Measurements from ENCODE around the gene CNN2.

CNN2 gene

DNA sequence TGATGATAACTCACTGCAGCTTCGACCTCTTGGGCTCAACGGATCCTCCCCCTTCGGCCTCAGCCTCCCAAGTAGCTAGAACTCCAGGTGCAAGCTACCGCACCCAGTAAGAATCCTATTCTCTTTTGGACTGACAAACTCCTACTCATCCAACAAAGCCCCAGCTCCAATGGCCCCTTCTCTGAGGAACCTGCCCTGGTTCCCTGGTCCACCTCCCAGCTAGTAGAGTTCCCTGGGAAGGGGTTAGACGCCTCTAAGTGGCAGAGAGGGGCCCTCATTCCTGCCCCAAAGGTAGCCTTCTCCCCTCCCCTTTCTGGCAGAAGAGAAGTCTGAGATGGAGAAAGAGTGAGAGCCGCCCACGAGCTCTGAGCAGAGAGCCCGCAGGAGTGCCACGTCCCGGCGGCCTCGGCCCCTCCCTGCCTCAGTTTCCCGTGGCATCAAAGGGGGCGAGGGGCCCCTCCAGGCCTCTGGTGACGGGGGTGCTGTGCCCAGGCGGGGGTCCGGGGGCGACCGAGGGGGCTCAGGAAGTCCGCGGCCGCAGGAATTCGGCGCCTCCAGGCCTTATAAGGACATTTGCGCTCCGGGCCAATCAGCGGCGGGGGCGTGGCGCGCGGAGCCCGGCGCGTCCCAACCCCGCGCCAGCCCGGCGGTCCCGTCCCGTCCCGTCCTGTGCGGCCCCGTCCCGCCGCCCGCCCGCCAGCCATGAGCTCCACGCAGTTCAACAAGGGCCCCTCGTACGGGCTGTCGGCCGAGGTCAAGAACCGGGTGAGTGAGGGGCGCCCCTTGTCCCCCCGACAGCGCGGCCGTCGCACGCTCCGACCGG lies at the start of gene CNN2:
Gene CNN2, plus strand, starts transcription at position 649 of the 823 bp plus-strand sequence. Its CDS starts 54 bp downstream, at position 703.
- no peaks in the 10 kb centered on the region for H3K27me3 ChIP-seq (ENCODE audit: insufficient read depth, low read length)
- H3K9me3 ChIP-seq (ENCODE audit: low read length), result no peaks in the 10 kb centered on the region

DNA sequence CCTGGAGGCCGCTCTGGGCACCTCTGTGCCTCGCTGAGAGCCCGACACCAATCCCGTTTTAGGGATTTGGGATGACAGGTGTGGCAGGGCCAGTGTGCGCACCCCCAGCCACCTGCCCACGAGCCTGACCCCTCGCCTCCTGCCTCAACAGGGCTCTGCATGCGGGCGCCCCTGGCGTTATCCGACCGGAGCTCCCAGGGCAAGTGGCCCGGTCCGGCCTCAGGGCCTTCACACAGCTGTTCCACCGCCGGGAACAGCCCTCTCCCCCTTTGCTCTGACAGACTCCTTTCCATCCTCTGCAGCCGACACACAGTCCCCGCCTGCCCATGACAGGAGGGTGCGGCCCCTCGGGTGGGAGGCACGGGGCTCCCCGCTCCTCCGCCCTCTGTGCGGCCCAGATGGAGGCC lies 49.3 kb upstream of the CNN2 start:
- Histone ChIP-seq H2AFZ (ENCODE audit: low read depth, low read length) (no peak overlapping the region), H3K9me3 (ENCODE audit: low read length) (peaks cover 2% of the 10 kb centered on the region), H3K27me3 (ENCODE audit: insufficient read depth, low read length) (no peaks in the 10 kb centered on the region), H3K4me3 (ENCODE audit: low read length) (no peak overlapping the region), H3K36me3 (ENCODE audit: insufficient read depth, low read length) (peaks cover 6% of the 10 kb centered on the region), H3K4me1 (ENCODE audit: insufficient read depth, low read length) (peaks cover 16% of the 10 kb centered on the region)

More for the DNA sequence above, at the start of gene CNN2:
- H3K36me3 ChIP-seq (ENCODE audit: insufficient read depth, low read length), result peaks cover 9% of the 10 kb centered on the region
- peak within 1 kb of the TSS; percentile 49 for H2AFZ ChIP-seq (ENCODE audit: low read depth, low read length)
- H3K4me1 ChIP-seq (ENCODE audit: insufficient read depth, low read length), result peaks cover 16% of the 10 kb centered on the region
- H3K4me3 ChIP-seq (ENCODE audit: low read length), result peak within 1 kb of the TSS; percentile 90

DNA sequence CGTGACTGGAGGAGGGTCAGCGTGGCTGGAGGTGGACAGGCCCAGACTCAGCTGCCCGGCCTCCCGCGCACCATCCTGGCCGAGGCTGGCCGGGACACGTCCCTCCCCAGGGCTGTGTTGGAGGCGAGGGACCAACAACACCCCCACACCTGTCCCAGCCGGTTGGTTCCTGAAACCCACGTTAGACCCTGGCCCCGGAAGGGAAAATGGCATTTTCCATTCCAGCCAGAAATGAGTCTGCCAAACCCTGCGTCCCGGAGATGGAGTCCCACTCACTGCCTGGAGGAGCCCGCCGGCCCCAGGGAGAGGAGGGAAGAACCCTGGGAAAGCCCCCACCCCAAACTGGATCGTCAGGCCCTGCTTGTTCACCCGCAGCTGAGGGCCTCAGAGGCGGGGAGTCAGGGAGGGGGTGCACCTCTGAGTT lies 47.1 kb upstream of the CNN2 start:
- no peaks in the 10 kb centered on the region for H3K9me3 ChIP-seq (ENCODE audit: low read length)
- no peak overlapping the region for H2AFZ ChIP-seq (ENCODE audit: low read depth, low read length)
- no peaks in the 10 kb centered on the region for H3K27me3 ChIP-seq (ENCODE audit: insufficient read depth, low read length)
- peaks cover 19% of the 10 kb centered on the region for H3K4me1 ChIP-seq (ENCODE audit: insufficient read depth, low read length)
- no peaks in the 10 kb centered on the region for H3K36me3 ChIP-seq (ENCODE audit: insufficient read depth, low read length)
- H3K4me3 ChIP-seq (ENCODE audit: low read length), result no peak overlapping the region

DNA sequence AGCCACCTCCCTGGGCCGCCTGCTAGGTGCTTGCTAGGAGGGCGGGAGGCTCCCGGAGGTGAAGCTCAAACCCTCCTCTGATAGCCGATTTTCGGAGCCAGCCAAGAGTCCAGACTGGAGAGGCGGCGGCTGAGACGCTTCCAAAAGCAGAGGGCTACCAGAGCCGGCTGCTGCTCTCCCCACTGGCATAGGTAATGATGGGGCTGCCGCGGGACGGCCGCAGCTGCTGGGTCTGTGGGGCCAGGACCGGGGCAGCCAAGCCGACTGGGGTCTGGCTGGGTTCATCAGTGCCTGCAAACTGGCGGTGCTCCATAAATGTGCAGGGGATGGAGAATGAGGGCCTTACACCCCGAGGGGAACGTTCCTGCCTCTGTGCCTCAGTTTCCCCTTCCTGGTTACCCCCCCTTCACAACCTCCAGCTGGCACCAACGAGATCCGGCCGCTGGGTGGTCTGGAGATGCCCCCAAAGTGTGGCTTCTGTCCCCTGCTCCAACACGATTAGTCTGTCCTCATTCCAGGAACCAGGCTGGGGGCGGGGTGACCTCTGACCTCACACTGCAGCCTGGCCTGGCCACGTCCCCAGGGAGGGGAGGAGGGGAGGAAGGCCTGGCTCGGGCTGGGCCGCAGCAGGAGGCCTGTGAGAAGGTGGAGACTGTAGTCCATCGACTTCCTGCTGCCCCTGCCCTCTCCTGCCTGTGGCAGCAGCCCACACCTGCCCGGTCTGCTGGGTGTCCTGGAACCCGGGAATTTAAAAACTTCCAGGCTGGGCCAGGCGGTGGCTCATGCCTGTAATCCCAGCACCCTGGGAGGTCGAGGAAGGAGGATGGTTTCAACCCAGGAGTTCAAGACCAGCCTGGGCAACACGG lies 46.0 kb upstream of the CNN2 start:
- Histone ChIP-seq H3K9me3 (ENCODE audit: low read length) (no peaks in the 10 kb centered on the region), H3K4me3 (ENCODE audit: low read length) (peak overlapping the region; percentile 2)

DNA sequence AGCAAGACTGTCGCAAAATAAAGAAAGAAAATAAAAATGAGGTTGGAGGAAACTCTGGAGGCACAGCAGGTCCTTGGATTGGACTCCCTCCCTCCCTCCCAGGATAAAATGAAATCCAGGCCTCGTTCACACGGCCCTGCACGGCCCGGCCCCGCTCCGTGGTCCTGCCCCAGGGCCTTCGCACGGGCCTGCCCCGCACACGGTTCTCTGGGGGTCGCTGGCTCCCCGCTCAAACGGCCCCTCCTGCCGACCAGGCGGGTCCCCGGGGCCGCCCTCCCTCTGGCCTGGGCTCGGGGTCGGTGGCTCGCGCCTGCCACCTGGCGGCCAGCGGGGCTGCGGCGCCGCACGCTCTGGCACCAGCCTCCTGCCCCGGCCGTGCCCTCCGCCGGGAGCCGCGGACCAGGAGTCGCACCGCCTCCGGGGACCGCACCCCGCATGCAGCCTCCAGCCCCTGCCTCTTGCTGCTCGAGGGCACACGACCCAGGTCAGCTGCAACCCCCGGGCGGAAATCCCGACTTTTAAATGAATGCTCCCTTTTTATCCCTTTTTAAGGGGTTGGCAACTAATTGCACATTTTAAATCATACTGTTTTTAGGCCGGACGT lies 43.7 kb upstream of the CNN2 start:
- H3K9me3 ChIP-seq (ENCODE audit: low read length), result no peaks in the 10 kb centered on the region
- H3K4me3 ChIP-seq (ENCODE audit: low read length), result peak overlapping the region; percentile 3
- no peak overlapping the region for H2AFZ ChIP-seq (ENCODE audit: low read depth, low read length)
- H3K27me3 ChIP-seq (ENCODE audit: insufficient read depth, low read length), result no peaks in the 10 kb centered on the region
- H3K4me1 ChIP-seq (ENCODE audit: insufficient read depth, low read length), result peaks cover 23% of the 10 kb centered on the region
- H3K36me3 ChIP-seq (ENCODE audit: insufficient read depth, low read length), result peaks cover 17% of the 10 kb centered on the region

More for the DNA sequence above, 46.0 kb upstream of the CNN2 start:
- no peaks in the 10 kb centered on the region for H3K36me3 ChIP-seq (ENCODE audit: insufficient read depth, low read length)
- no peak overlapping the region for H2AFZ ChIP-seq (ENCODE audit: low read depth, low read length)
- no peaks in the 10 kb centered on the region for H3K27me3 ChIP-seq (ENCODE audit: insufficient read depth, low read length)
- peaks cover 23% of the 10 kb centered on the region for H3K4me1 ChIP-seq (ENCODE audit: insufficient read depth, low read length)

DNA sequence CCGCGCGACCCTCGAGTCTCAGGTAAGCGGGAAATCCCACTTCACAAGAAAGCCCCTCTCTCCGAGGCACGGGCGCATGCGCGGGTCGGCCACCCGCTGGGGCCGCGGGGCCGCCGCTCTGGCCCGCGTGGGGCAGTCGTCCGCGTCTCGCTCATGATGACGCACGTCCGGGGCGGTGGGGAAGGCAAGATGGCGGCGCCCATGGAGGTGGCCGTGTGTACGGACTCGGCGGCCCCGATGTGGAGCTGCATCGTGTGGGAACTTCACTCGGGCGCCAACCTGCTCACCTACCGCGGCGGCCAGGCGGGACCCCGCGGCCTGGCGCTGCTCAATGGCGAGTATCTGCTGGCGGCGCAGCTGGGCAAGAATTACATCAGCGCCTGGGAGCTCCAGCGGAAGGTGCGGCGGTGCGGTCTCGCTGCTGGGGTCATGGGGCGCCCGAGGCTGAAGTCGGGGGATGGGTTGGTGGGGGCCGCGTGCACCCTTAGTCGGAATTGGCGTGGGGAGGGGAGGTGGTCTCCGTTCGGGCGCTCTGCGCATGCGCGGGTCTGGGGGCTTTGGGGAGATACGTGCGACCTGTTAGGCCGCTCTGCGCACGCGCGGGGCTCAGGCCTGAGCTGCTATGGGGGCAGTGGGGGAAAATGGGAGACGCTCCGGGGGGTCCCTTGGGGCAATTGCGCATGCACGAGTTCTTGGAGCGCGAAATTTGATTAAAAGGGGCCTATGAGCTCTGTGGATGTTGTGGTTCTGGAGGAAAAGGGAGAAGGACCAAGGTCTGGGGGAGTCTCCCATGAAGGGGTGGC lies 42.0 kb upstream of the CNN2 start, which contains the start of gene WDR18:
Gene WDR18, plus strand, starts transcription at position 181 of the 803 bp plus-strand sequence. Its CDS starts 9 bp downstream, at position 190.
- H3K9me3 ChIP-seq (ENCODE audit: low read length), result no peaks in the 10 kb centered on the region
- H3K36me3 ChIP-seq (ENCODE audit: insufficient read depth, low read length), result peaks cover 27% of the 10 kb centered on the region
- H3K27me3 ChIP-seq (ENCODE audit: insufficient read depth, low read length), result no peaks in the 10 kb centered on the region
- H3K4me3 ChIP-seq (ENCODE audit: low read length), result peak within 1 kb of the TSS; percentile 84
- peak within 1 kb of the TSS; percentile 28 for H2AFZ ChIP-seq (ENCODE audit: low read depth, low read length)
- peaks cover 19% of the 10 kb centered on the region for H3K4me1 ChIP-seq (ENCODE audit: insufficient read depth, low read length)

DNA sequence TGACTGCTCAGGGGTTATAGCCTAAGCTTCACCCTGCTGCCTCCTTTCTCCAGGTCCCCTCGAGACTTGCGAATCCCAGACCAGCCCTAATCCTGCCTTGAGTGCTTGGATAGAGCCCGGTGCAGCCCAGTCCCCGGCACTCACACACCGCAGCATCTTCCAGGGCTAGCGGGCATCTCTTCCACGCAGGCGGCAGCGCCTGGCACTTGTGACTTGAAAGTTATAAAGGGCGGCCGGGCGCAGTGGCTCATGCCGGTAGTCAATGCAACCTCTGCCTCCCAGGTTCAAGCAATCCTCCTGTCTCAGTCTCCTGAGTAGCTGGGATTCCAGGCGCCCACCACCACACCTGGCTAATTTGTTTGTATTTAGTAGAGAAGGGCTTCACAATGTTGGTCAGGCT lies 40.3 kb upstream of the CNN2 start:
- Histone ChIP-seq H2AFZ (ENCODE audit: low read depth, low read length) (no peak overlapping the region), H3K27me3 (ENCODE audit: insufficient read depth, low read length) (no peaks in the 10 kb centered on the region), H3K36me3 (ENCODE audit: insufficient read depth, low read length) (peaks cover 44% of the 10 kb centered on the region), H3K4me3 (ENCODE audit: low read length) (no peak overlapping the region), H3K4me1 (ENCODE audit: insufficient read depth, low read length) (peaks cover 7% of the 10 kb centered on the region), H3K9me3 (ENCODE audit: low read length) (peaks cover 4% of the 10 kb centered on the region)

DNA sequence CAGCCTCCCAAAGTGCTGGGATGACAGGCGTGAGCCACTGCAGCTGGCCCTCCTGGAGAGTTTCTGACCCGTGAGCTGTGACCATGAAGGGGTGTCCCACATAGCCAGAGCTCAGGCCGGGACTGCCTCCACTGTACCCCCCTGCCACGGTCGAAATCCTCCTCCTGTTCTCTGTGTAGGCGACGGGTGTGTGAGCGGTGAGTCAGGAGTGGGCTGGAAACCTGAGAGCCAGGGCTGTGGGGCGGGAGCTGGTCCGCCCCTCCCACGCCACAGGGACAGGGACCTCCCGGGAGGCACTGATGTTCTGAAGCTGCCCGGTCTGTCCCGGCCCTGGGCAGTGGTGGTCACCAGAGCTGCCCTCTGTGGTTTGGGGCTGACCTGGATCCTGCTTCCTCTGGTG lies 38.3 kb upstream of the CNN2 start:
- H3K4me1 ChIP-seq (ENCODE audit: insufficient read depth, low read length), result peaks cover 7% of the 10 kb centered on the region
- H2AFZ ChIP-seq (ENCODE audit: low read depth, low read length), result no peak overlapping the region
- peaks cover 5% of the 10 kb centered on the region for H3K9me3 ChIP-seq (ENCODE audit: low read length)
- H3K4me3 ChIP-seq (ENCODE audit: low read length), result no peak overlapping the region
- H3K27me3 ChIP-seq (ENCODE audit: insufficient read depth, low read length), result no peaks in the 10 kb centered on the region
- H3K36me3 ChIP-seq (ENCODE audit: insufficient read depth, low read length), result peaks cover 55% of the 10 kb centered on the region

DNA sequence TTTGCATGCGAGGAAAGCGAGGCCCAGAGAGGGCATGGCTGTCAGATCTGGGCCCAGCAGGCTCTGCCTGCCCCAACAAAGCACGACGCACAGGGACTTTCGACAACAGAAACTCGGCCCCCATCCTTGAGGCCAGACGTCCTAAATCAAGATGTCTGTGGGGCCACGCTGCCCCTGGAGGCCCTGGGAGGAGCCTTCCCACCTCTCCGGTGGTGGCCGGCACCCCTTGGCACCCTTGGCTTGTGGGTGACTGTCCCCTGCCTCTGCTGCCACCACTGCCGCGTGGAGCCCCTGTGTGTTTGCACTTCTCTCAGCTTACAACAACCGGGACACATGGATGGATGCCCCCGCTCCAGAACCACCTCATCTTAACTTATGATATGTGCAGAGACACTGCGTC lies 37.9 kb upstream of the CNN2 start:
- H2AFZ ChIP-seq (ENCODE audit: low read depth, low read length), result no peak overlapping the region
- no peak overlapping the region for H3K4me3 ChIP-seq (ENCODE audit: low read length)
- peaks cover 59% of the 10 kb centered on the region for H3K36me3 ChIP-seq (ENCODE audit: insufficient read depth, low read length)
- H3K9me3 ChIP-seq (ENCODE audit: low read length), result peaks cover 5% of the 10 kb centered on the region
- no peaks in the 10 kb centered on the region for H3K27me3 ChIP-seq (ENCODE audit: insufficient read depth, low read length)
- peaks cover 7% of the 10 kb centered on the region for H3K4me1 ChIP-seq (ENCODE audit: insufficient read depth, low read length)

DNA sequence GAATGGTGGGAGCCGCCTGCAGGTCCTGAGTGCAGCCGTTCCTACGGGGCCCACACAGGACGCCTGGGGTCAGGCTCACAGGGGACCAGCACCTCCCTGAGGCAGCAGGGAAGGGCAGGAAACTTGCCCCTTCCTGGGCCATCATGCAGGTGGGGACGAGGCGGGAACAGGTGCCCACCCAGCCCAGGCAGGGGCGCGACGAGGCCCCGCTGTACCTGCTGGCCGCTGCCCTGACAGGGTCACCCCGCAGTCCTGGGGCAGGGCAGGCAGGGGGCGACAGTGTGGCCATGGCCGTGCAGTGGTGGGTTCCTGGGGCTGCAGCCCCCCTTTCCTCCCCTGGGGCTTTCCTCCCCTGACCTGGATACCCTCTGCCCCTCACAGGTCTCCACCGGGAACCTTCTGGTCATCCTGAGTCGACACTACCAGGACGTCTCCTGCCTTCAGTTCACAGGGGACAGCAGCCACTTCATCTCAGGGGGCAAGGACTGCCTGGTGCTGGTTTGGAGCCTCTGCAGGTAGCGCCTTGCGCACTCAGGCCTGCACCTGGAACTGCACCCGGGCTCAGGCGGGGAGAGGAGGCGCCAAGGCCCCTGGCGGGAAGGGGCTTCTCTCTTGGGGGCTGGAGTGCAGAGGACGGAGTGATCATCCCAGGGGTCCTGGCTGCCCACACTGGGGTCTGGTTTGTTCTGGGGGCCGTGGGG lies 36.9 kb upstream of the CNN2 start:
- Histone ChIP-seq H3K27me3 (ENCODE audit: insufficient read depth, low read length) (no peaks in the 10 kb centered on the region), H3K4me3 (ENCODE audit: low read length) (no peak overlapping the region), H3K36me3 (ENCODE audit: insufficient read depth, low read length) (peaks cover 64% of the 10 kb centered on the region), H2AFZ (ENCODE audit: low read depth, low read length) (no peak overlapping the region), H3K9me3 (ENCODE audit: low read length) (peaks cover 5% of the 10 kb centered on the region), H3K4me1 (ENCODE audit: insufficient read depth, low read length) (peaks cover 4% of the 10 kb centered on the region)

DNA sequence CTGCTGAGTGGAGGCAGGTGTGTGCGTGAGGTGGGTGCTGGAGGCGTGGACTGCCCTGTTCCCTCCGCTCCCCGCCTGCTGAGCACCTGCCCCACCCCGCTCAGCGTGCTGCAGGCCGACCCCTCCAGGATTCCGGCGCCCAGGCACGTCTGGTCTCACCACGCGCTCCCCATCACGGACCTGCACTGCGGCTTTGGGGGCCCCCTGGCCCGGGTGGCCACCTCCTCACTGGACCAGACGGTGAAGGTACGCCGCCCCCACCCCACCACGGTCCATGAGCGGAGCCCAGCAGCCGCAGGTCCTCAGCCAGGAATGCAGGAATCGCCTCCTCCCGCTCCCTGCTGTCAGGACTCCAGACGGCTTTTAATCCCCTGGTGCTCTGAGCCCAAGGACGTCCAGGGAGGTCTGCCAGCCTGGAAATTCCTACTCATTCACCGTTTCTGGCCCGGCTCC lies 36.3 kb upstream of the CNN2 start:
- Histone ChIP-seq H3K36me3 (ENCODE audit: insufficient read depth, low read length) (peaks cover 67% of the 10 kb centered on the region), H3K4me1 (ENCODE audit: insufficient read depth, low read length) (no peaks in the 10 kb centered on the region)

DNA sequence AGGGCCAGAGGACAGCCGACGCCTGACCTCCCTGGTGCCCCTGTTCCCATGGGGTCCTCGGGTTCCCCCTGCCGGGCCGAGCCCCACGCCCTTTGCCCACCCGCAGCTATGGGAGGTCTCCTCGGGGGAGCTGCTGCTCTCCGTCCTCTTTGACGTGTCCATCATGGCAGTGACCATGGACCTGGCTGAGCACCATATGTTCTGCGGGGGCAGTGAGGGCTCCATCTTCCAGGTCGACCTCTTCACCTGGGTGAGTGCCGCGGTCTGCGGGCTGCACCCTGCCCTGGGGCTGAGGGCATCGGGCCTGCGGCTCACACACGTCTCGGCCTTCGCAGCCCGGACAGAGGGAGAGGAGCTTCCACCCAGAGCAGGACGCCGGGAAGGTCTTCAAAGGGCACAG lies 35.7 kb upstream of the CNN2 start:
- Histone ChIP-seq H3K4me3 (ENCODE audit: low read length) (no peak overlapping the region), H3K36me3 (ENCODE audit: insufficient read depth, low read length) (peaks cover 68% of the 10 kb centered on the region), H3K9me3 (ENCODE audit: low read length) (peaks cover 5% of the 10 kb centered on the region), H3K27me3 (ENCODE audit: insufficient read depth, low read length) (no peaks in the 10 kb centered on the region), H3K4me1 (ENCODE audit: insufficient read depth, low read length) (no peaks in the 10 kb centered on the region), H2AFZ (ENCODE audit: low read depth, low read length) (no peak overlapping the region)

More for the DNA sequence above, 36.3 kb upstream of the CNN2 start:
- Histone ChIP-seq H3K27me3 (ENCODE audit: insufficient read depth, low read length) (no peaks in the 10 kb centered on the region), H3K9me3 (ENCODE audit: low read length) (peaks cover 5% of the 10 kb centered on the region), H2AFZ (ENCODE audit: low read depth, low read length) (no peak overlapping the region), H3K4me3 (ENCODE audit: low read length) (no peak overlapping the region)

All from neuron (in vitro differentiated cells).